Keratinocyte (primary cell): ENCODE data around the gene BOK. TPM values are rescaled to one million over a fixed set of nuclear protein-coding genes. Genes with fewer than 3 reads are reported as not detected.

Experiments used
- DNase-seq: peaks from one replicate; pipeline ENCODE4 v3.0.0-alpha.2; 2011; ENCODE audit warnings: low read depth, missing footprints, low spot score
- FAIRE-seq: peaks from 2 replicates; lab custom pipeline; 2011; peaks lifted over from hg19 to GRCh38; lab: Jason Lieb, UNC
- H2AFZ ChIP-seq: 2 replicates; pipeline ENCODE4 v1.6.0; 2012; ENCODE audit warnings: low read length, control low read depth, inconsistent platforms; ENCODE audit not compliant: control insufficient read depth
- H3K27ac ChIP-seq: 2 replicates; pipeline ENCODE4 v1.5.1; 2011; ENCODE audit warnings: low read length; ENCODE audit not compliant: control insufficient read depth, insufficient read depth
- H3K27me3 ChIP-seq: 3 replicates; pipeline ENCODE4 v1.6.0; 2011; ENCODE audit warnings: low read length; ENCODE audit not compliant: control insufficient read depth, insufficient read depth; ENCODE audit errors: extremely low read depth
- H3K36me3 ChIP-seq, 2 experiments: 2 replicates in 1 of 2; 3 replicates in 1 of 2; pipeline ENCODE4 v1.5.1; 2011; ENCODE audit warnings: low read length in 2 of 2, mild to moderate bottlenecking in 1 of 2; ENCODE audit not compliant: control insufficient read depth in 2 of 2, insufficient read depth in 2 of 2; ENCODE audit errors: extremely low read depth in 1 of 2
- H3K4me1 ChIP-seq: 3 replicates; pipeline ENCODE4 v1.5.1; 2011; ENCODE audit warnings: low read length; ENCODE audit not compliant: control insufficient read depth, insufficient read depth; ENCODE audit errors: extremely low read depth
- H3K4me2 ChIP-seq: 3 replicates; pipeline ENCODE4 v1.6.0; 2011; ENCODE audit warnings: low read depth, low read length; ENCODE audit not compliant: control insufficient read depth, insufficient read depth; ENCODE audit errors: extremely low read depth
- H3K4me3 ChIP-seq, 3 experiments: fragments of 200-600 bp in 1 of 3; sonication (generic) in 1 of 3; 2 replicates in 2 of 3; 3 replicates in 1 of 3; pipeline ENCODE4 v1.5.1; 2011 to 2016; ENCODE audit warnings: low read length in 3 of 3, mild to moderate bottlenecking in 3 of 3, control low read depth in 2 of 3, inconsistent platforms in 1 of 3, low read depth in 1 of 3, mixed read lengths in 1 of 3, mixed run types in 1 of 3, moderate library complexity in 1 of 3; ENCODE audit not compliant: control insufficient read depth in 2 of 3, insufficient read depth in 2 of 3; ENCODE audit errors: extremely low read depth in 1 of 3
- H3K79me2 ChIP-seq: 2 replicates; pipeline ENCODE4 v1.6.0; 2012; ENCODE audit warnings: low read length; ENCODE audit not compliant: control insufficient read depth, insufficient read depth
- H3K9ac ChIP-seq: 3 replicates; pipeline ENCODE4 v1.6.0; 2011; ENCODE audit warnings: low read length; ENCODE audit not compliant: control insufficient read depth, insufficient read depth; ENCODE audit errors: extremely low read depth
- H3K9me1 ChIP-seq: 3 replicates; pipeline ENCODE4 v1.6.0; 2011; ENCODE audit warnings: low read length; ENCODE audit not compliant: control insufficient read depth, insufficient read depth; ENCODE audit errors: extremely low read depth
- H3K9me3 ChIP-seq: 2 replicates; pipeline ENCODE4 v1.5.1; 2012; ENCODE audit warnings: low read depth, low read length; ENCODE audit not compliant: control insufficient read depth
- H4K20me1 ChIP-seq: 3 replicates; pipeline ENCODE4 v1.6.0; 2011; ENCODE audit warnings: low read length; ENCODE audit not compliant: control insufficient read depth, insufficient read depth; ENCODE audit errors: extremely low read depth
- EZH2 ChIP-seq: IDR thresholded peaks from one replicate; pipeline ENCODE4 v1.6.1; 2012; ENCODE audit warnings: inconsistent platforms, mild to moderate bottlenecking, low read length, moderate library complexity
- dilution Hi-C: fragments of 300-500 bp; cut with MboI; formaldehyde crosslinking; loops from one replicate; pipeline ENCODE4 v1.7.0; 2020; ENCODE audit warnings: low sequenced_read_pairs; ENCODE audit not compliant: extremely low pct_ligation_motif_present
- polyA plus RNA-seq, 5 experiments: library from polyadenylated mRNA; depleted of rRNA in 3 of 5; stranded (reverse) in 3 of 5; stranded (forward) in 1 of 5; unstranded in 1 of 5; fragments of >200 nt; gene quantifications; 1 replicate in 1 of 5; 2 replicates in 3 of 5; 3 replicates in 1 of 5; pipeline versions ENCODE4 v1.2.1 to v1.2.3, GENCODE V29; 2011 to 2012; ENCODE audit warnings: missing spikeins in 2 of 5, low read depth in 1 of 5, low replicate concordance in 1 of 5
- TF ChIP-seq, protein P1 (sequence below), 3 experiments: IDR thresholded peaks in 1 of 3; conservative IDR thresholded peaks in 1 of 3; optimal IDR thresholded peaks in 1 of 3; 2 replicates in 2 of 3; 3 replicates in 1 of 3; pipeline versions ENCODE3 to v1.5.1; 2011; ENCODE audit warnings: low read length in 3 of 3, mild to moderate bottlenecking in 3 of 3, moderate library complexity in 2 of 3, control low read depth in 1 of 3, inconsistent platforms in 1 of 3; ENCODE audit not compliant: insufficient read depth in 2 of 3; ENCODE audit errors: extremely low read depth in 1 of 3

Gene BOK
- polyA plus RNA-seq, 1 donor (not counting 4 experiments of a cell fraction or from before 2014, with no cell fraction given), result 15.4 TPM

DNA sequence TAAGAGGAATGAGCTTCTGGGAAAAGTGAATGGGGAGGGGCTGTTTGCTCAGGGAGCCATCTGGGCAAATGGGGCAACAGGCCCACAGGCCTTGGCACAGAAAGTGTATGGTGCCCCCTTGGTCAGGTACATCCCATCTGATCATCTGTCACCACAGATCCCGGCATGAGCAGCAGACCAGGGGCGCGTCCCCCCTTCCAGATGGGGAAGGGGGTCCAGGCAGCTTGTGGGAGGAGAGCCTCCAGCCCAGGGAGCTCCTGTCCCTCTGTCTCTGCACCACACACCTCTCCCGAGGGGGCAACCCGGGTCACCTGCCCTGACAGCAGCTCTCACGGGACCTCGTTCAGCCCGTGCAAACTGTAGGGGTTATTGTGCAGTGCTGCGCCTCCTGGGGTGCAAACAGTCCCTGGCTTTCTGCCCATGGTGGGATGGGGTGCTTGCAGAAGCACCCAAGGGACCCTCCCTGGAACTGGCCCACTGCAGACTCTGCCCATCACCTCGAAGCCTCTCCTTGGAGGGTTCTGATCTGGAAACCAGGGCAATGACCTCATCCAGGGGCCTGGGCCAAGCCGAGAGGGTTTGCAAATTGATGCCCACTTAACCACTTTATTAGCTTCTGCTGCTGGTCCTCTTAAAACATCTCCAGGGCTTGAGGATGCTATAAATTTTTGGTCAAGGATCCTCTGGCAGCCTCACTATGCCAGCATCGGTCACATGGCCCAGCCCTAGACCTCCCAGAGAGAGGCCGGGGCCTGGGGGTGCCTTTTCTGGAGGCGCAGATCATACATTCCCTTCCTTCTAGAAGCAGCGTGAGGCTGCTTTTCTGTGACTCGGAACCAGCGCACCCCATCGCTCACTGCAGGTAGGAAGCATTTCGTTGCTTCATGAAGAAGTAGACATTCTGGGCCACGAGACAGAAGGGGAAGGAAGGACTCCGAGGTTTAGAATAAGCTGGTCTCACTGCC lies 7.6 kb upstream of the BOK start:
- no peaks in the 10 kb centered on the region for H3K27me3 ChIP-seq
- no peaks in the 10 kb centered on the region for H3K9me3 ChIP-seq
- H3K4me1 ChIP-seq, result peaks cover 41% of the 10 kb centered on the region
- H2AFZ ChIP-seq, result no peak overlapping the region
- dilution Hi-C loops, result no loop called here
- H3K27ac ChIP-seq, result no peak overlapping the region
- no peak overlapping the region for H3K9ac ChIP-seq
- H3K9me1 ChIP-seq, result peaks cover under 1% of the 10 kb centered on the region
- FAIRE-seq (no peak), DNase-seq (no peak)
- H4K20me1 ChIP-seq, result no peaks in the 10 kb centered on the region
- TF ChIP-seq, protein P1, sequence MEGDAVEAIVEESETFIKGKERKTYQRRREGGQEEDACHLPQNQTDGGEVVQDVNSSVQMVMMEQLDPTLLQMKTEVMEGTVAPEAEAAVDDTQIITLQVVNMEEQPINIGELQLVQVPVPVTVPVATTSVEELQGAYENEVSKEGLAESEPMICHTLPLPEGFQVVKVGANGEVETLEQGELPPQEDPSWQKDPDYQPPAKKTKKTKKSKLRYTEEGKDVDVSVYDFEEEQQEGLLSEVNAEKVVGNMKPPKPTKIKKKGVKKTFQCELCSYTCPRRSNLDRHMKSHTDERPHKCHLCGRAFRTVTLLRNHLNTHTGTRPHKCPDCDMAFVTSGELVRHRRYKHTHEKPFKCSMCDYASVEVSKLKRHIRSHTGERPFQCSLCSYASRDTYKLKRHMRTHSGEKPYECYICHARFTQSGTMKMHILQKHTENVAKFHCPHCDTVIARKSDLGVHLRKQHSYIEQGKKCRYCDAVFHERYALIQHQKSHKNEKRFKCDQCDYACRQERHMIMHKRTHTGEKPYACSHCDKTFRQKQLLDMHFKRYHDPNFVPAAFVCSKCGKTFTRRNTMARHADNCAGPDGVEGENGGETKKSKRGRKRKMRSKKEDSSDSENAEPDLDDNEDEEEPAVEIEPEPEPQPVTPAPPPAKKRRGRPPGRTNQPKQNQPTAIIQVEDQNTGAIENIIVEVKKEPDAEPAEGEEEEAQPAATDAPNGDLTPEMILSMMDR (optimal IDR thresholded peaks at IDR 0.05 in 1 of 3, IDR thresholded peaks at IDR 0.05 in 1 of 3, conservative IDR thresholded peaks at IDR 0.05 in 1 of 3; ENCODE audit: extremely low read depth in 1 of 3, insufficient read depth in 2 of 3, low read length in 3 of 3), result no peak
- TF ChIP-seq EZH2, result no peak
- H3K79me2 ChIP-seq, result no peaks in the 10 kb centered on the region
- H3K4me3 ChIP-seq, result no peak overlapping the region
- H3K36me3 ChIP-seq, result no peaks in the 10 kb centered on the region
- no peak overlapping the region for H3K4me2 ChIP-seq

DNA sequence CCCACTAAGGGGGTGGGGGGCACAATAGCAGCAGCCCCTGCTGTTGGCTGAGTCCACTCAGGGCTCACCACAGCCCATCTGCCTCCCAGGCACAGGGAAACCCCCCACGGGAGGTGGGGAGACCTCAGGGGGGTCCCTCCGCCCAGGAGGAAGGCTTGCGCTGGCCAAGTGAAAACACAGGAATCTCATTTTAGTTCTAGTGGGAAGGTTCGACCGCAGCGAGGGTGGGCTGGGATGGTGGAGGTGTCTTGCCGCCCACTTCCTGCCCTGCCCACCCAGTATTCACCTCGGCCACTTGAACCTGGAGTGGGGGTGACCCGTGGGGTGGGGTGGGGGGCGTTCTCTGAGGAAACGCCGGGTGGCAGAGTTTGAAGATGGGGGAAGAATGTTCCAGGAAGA lies 6.9 kb upstream of the BOK start:
- Histone ChIP-seq H3K36me3 (no peaks in the 10 kb centered on the region), H4K20me1 (no peaks in the 10 kb centered on the region), H3K9me3 (no peaks in the 10 kb centered on the region), H3K9ac (peak overlapping the region; percentile 33), H3K9me1 (no peaks in the 10 kb centered on the region), H3K27ac (no peak overlapping the region), H3K27me3 (no peaks in the 10 kb centered on the region), H3K4me1 (peaks cover 46% of the 10 kb centered on the region), H3K4me2 (peak overlapping the region; percentile 71), H3K79me2 (no peaks in the 10 kb centered on the region), H2AFZ (peak overlapping the region; percentile 80), H3K4me3 (peak overlapping the region in 1 of 3 experiments; percentile 7)
- DNase-seq (no peak), FAIRE-seq (no peak)
- dilution Hi-C loops, result no loop called here
- TF ChIP-seq, protein P1 (optimal IDR thresholded peaks at IDR 0.05 in 1 of 3, IDR thresholded peaks at IDR 0.05 in 1 of 3, conservative IDR thresholded peaks at IDR 0.05 in 1 of 3; ENCODE audit: extremely low read depth in 1 of 3, insufficient read depth in 2 of 3, low read length in 3 of 3), result no peak
- no peak for TF ChIP-seq EZH2
